Lower leg skin (tissue), 3 donors: ENCODE data around the gene SCFD2.

Experiments used
- CTCF ChIP-seq, 3 donors: fragments of 450-650 bp; IDR thresholded peaks; one replicate each; pipeline ENCODE4 v1.5.1; 2016; ENCODE audit warnings: antibody characterized with exemption in 3 of 3, mild to moderate bottlenecking in 3 of 3, moderate library complexity in 2 of 3
- POLR2A ChIP-seq, 2 donors: fragments of 450-650 bp; IDR thresholded peaks; one replicate each; pipeline ENCODE4 v1.6.1; 2016 to 2017; ENCODE audit warnings: antibody characterized with exemption in 2 of 2, mild to moderate bottlenecking in 1 of 2, moderate library complexity in 1 of 2

- TF ChIP-seq POLR2A (IDR thresholded peaks at IDR 0.05) (no peak), CTCF (IDR thresholded peaks at IDR 0.05) (no peak)
Observed at GRCh38 chr4:53009824-53010223, 356.0 kb downstream of the SCFD2 start.
